HG03280 (cell line): ENCODE measurements around the gene TAF8.

Source experiments
- ATAC-seq: cut with Tn5 transposase; IDR thresholded peaks from one replicate; pipeline ENCODE4 v1.9.1; 2021; ENCODE audit warnings: mild to moderate bottlenecking, moderate library complexity; ENCODE audit not compliant: unreplicated experiment

TAF8 gene

DNA sequence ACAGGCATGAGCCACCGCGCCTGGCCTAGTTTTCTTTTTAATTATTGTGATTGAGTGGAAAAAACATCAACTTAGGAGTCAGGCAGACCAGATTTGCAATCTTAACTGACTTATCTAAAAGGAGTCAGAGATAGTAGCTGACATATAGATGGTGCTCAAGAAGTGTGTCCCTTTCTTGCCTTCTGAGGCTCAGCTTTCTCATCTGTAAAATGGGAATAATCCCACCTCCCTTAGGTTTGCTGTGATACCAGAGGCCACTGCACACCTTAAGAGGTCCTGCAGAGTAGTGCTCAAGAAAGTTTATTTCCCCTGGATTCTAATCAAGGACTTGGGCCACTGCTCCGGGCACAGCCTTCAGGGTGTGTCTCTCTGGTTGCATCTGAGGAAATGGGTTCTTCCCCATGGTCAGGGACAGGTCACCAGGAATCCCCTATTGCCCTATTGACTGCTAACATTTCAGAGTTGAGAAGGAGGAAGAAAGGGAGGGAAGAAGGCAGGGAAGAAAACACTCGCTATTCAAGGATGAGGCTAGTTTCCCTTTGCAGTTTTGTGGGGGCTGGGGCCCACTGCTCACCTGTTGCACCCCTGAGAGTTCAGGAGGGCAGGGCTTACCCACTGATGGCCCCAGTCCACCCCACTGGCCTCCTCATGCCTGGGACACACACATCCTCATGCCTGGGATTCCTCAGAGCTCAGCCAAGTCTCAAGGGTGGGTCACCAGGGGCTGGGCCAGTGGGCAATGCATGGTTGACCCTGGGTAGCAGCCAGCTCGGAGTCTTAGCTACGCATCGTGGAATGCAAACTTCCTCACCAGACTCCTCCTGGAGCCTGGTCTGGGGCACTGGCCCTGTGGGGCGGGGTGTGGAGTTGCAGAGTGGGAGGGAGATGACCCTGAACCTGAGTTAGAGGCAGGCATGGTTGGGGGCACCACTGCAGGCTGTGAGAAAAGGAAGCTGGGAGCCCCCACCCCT is 70.9 kb downstream of the TAF8 start:
- no peak for ATAC-seq

DNA sequence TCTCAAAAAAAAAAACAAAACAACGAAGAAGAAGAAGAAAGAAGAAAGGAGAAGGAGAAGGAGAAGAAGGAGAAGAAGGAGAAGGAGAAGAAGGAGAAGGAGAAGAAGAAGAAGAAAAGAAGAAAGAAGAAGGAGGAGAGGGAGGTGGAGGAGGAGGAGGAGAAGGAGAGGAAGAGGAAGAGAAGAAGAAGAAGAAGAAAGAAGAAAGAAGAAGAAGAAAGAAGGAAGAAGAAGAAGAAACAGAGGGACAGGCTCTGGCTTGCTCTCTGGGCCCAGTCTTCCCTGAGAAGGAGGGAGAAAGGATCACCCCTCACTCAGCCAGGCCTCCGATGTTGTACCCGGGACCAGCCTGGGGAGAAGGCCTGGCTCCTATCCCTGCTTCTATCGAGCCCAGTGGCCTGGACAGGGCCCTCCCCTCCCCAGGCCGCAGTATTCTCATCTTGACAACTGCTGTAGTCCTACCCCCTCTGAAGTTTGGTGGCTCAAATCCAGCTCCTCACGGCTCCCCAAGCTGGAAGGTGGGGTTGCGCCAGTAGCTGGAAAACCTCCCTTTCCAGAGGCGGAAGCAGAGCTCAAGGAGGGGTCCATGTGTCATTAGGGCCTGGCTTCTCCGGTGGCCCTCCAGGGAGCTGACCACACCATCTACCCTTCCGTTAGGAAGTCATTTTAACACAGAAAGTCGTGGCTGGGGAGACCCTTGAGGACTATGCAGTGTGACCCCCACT is 73.2 kb downstream of the TAF8 start:
- no peak for ATAC-seq

- no peak for ATAC-seq
Observed at GRCh38 chr6:42124223-42124836, 74.0 kb downstream of the TAF8 start.

DNA sequence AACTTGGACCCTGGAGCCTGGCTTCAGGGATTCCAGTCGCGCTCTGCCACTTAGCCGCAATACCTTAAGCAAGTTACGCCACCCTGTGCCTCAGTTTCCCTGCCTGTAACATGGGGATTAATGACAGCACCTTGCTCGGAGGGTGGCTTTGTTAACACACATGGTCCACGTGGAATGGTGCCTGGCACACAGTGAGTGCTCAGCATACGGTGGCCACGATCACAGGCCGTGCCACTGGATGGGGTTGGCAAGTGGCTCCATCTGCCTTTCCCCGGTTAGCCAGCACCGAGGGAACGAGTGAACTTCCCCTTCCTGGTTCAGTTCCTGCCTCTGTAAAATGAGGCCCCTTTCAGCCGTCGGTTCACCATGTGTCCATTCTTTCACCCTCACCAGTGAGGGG is 74.9 kb downstream of the TAF8 start:
- ATAC-seq = no peak

GRCh38 chr6:42125663-42126062 is 75.3 kb downstream of the TAF8 start:
- ATAC-seq = no peak

GRCh38 chr6:42128460-42129359 is 78.4 kb downstream of the TAF8 start:
- no peak for ATAC-seq

DNA sequence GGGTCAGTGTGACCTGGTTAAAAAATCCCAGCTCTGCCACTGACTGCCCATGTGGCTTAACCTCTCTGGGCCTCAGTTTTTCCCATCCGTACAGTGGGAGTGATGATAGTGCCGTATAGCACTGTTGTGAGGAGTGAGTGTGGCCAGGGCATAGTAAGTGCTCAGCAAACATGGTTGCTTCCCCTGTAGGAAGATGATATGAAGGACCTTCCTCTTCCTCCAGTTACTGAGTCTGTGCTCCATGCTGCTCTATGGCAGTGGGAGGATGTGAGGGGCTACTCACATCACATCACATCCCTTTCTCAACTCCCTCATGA is 79.0 kb downstream of the TAF8 start:
- ATAC-seq = no peak

GRCh38 chr6:42131531-42131930 is 81.2 kb downstream of the TAF8 start:
- ATAC-seq = no peak

GRCh38 chr6:42133926-42134325 is 83.6 kb downstream of the TAF8 start:
- ATAC-seq = no peak

- ATAC-seq = no peak
Observed at GRCh38 chr6:42135161-42135560, 84.8 kb downstream of the TAF8 start.

GRCh38 chr6:42135722-42136121 is 85.4 kb downstream of the TAF8 start:
- no peak for ATAC-seq

DNA sequence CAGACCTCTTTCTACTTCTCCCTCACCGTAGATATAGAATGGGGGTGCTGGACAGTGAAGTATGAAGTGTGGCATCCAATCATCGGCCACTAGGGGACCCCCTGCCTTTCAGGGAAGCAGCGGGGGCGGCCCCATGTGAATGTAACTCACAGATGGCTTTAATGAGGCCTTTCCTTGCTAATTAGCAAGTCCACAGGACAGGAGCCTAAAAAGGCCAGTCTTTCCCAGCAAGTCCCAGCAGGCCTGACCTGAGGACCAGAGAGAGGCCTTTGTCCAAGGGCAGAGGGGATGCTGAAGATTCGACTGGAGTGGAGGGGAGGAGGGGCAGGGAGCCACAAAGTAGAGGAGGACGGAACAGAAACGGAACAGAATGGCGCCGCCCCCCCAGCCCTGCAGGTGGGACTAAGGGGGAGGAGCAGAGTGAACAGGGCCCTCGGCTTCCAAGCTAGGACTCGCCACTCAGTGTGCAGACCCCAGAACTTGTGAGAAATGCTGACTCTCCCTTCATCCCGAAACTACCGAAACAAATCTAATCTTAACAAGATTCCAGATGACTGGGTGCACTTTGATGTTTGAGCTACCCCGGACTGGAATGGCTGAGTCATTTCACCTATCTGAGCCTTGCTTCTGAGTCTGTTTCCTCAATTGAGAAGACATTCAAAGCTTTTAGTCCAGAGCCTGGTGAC is 86.3 kb downstream of the TAF8 start:
- peak; percentile 55 for ATAC-seq
